ENCODE results near the gene IGHMBP2.
A peak's percentile ranks its signal among the peaks of the same experiment; 100 is the strongest.

The IGHMBP2 gene

GRCh38 chr11:68940651-68941323 lies 37.1 kb downstream of the IGHMBP2 start:
- no peak for DNase-seq

- DNase-seq = no peak
Observed at GRCh38 chr11:68941324-68942094, 37.8 kb downstream of the IGHMBP2 start.

GRCh38 chr11:68942095-68942620 lies 38.5 kb downstream of the IGHMBP2 start:
- no peak for DNase-seq

GRCh38 chr11:68942751-68943271 lies 39.1 kb downstream of the IGHMBP2 start:
- no peak for DNase-seq

GRCh38 chr11:68946416-68947090 lies 42.9 kb downstream of the IGHMBP2 start:
- peak; percentile 32 for DNase-seq

- DNase-seq = no peak
Observed at GRCh38 chr11:68947151-68947550, 43.5 kb downstream of the IGHMBP2 start.

- DNase-seq = no peak
Observed at GRCh38 chr11:68948496-68948895, 44.8 kb downstream of the IGHMBP2 start.

GRCh38 chr11:68948935-68949334 lies 45.2 kb downstream of the IGHMBP2 start:
- DNase-seq = no peak

GRCh38 chr11:68950270-68950669 lies 46.6 kb downstream of the IGHMBP2 start:
- peak; percentile 58 for DNase-seq

GRCh38 chr11:68950762-68951161 lies 47.1 kb downstream of the IGHMBP2 start:
- peak; percentile 42 for DNase-seq

- DNase-seq = no peak
Observed at GRCh38 chr11:68954836-68955606, 51.3 kb downstream of the IGHMBP2 start.

- no peak for DNase-seq
Observed at GRCh38 chr11:68955607-68955958, 51.9 kb downstream of the IGHMBP2 start.

GRCh38 chr11:68956142-68956541 lies 52.5 kb downstream of the IGHMBP2 start:
- no peak for DNase-seq

- DNase-seq = no peak
Observed at GRCh38 chr11:68956547-68957254, 53.0 kb downstream of the IGHMBP2 start.

GRCh38 chr11:68958211-68958610 lies 54.5 kb downstream of the IGHMBP2 start:
- DNase-seq = no peak

GRCh38 chr11:68959465-68960293 lies 56.0 kb downstream of the IGHMBP2 start:
- DNase-seq = peak; percentile 56

GRCh38 chr11:68960294-68961071 lies 56.8 kb downstream of the IGHMBP2 start:
- DNase-seq = peak; percentile 35

GRCh38 chr11:68961245-68961644 lies 57.6 kb downstream of the IGHMBP2 start:
- DNase-seq = no peak

GRCh38 chr11:68962527-68963250 lies 59.0 kb downstream of the IGHMBP2 start:
- DNase-seq = no peak
